Measurements from ENCODE around the gene TWIST1.

Gene TWIST1

DNA sequence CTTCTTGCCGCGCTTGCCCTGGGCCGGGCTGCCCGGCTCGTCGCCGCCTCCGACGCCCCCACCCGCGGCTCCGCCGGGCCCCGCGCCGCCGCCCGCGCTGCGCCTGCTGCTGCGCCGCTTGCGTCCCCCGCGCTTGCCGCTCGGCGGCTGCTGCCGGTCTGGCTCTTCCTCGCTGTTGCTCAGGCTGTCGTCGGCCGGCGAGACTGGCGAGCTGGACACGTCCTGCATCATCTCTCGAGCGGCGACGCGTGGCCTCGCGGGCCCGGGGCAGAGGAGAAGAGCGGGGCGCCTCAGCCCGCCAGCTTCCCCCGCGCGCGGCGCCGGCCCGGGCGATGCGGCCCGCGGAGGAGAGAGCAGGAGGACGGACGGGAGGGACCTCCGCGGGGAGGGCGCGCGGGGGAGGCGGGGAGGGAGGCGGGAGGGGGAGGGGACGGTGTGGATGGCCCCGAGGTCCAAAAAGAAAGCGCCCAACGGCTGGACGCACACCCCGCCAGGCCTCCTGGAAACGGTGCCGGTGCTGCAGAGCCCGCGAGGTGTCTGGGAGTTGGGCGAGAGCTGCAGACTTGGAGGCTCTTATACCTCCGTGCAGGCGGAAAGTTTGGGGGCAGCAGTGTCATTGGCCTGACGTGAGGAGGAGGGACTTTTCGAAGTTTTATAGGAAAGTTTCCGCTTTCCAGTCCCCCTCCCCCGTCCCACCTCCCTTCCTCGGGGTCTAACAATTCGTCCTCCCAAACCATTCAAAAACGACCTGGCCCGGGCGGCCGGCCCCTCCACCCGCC is at the start of gene TWIST1:
TSS of gene TWIST1 (minus strand) at position 546 of the 779 bp plus-strand sequence. CDS start at position 231, 315 bp downstream.
- peak; percentile 93 for DNase-seq (ENCODE audit: low spot score)

DNA sequence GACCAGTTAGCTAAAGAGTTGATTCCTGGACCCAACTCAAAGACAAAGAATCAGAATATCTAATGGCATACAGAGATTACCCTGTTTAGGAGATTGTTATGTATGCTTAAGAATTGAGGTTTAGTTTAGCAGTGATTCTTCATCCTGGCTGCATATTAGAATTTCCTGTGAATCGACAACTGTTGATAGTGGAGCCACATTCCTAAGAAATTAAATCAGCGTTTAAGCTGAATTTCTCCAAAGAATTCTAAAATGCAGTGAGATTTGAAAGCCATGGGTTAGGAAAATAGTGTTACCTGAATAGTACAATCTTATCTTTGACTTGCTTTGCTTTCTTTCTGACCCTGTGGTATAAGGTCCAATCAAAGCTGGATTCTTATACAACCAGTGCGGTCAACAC is 44.2 kb upstream of the TWIST1 start:
- DNase-seq (ENCODE audit: low spot score) = no peak

DNA sequence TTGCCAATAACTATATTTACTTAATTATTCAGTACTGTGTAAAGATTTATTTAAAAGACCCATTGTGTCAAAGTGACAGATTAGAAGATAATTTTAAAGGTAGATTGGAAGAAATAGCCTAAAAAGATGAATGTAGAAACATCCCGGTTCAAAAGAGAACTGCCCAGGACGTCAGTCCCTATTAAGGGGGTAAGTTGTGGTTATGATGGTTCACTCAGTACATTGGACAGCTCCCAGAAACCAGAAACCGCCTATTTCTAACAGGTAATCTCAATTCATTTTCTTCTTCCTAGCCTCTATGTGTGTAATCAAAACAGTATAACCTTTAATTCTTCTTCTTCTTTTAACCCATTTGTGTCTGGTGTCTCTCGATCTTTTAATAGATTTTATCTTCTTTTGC is 29.3 kb upstream of the TWIST1 start:
- no peak for DNase-seq (ENCODE audit: low spot score)

DNA sequence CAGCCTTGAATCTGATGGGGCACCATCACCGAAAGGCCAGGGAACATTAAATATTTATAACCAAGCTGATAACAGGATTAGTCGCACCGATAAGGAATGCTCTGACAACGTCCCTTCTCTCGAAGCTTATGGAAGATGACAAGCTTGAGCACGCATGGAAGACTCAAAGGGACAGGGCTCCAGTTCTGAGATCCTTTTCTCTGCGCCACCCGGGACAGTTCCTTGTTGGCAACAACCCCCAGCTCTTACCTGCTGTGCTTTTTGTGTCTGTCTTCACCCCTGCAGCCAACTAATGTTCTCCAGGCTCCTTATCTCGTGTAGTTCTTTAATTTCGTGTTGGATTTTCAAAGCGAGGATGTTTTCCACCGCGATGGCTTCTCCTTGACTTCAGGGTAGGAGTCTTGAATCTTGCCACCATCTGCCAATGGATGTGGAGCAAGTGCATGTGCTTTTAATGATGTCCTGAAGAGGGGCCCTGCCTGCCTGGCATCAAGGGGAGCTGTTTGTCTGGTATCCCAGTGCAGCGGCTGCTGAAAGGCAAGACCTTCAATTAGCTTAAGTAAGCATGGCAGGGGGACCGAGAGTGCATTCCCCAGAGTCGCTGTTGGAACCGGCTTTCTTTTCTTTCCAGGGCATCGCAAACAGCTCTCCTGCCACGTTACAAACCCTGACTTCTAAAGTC is 28.1 kb upstream of the TWIST1 start:
- no peak for DNase-seq (ENCODE audit: low spot score)

DNA sequence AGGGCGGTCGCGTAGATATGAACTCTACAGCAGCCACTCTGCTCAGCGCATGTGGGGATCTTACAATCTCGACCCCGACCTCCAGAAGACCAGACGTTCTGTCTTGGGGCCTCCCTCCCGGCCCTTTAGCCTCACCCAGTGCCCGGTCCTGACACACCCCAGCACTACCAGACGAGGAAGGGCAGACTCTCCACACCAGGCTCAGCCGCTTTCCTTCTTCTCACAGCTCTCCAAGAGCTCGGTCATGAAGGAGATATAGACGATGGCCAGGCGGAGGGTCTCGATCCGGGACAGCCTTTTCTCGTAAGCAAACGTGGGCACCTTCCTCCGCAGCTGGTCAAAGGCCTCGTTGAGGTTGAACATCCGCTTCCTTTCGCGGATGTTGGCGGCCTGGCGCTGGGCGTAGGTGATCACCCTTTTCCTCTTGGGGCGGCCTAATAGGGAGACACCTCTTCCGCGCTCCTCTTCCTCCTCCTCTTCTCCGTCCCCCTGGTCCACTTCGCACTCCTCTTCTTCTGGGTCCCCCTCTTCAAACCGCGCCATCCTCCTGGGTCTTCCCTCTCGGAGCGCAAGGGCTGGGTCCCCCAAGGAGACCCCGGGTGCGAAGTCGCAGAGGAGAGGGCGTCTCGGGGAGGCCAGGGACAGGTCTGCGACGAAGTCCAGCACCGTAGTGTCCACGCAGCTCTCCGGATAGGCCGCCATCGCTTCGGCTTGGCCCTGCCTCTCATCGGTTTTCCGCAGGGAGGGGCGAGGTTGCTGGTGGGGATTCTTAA is 27.4 kb upstream of the TWIST1 start, which contains the start of gene FERD3L:
TSS of gene FERD3L (minus strand) at position 761 of the 773 bp plus-strand sequence. CDS start at position 702, 59 bp downstream.
- DNase-seq (ENCODE audit: low spot score) = peak; percentile 59

DNA sequence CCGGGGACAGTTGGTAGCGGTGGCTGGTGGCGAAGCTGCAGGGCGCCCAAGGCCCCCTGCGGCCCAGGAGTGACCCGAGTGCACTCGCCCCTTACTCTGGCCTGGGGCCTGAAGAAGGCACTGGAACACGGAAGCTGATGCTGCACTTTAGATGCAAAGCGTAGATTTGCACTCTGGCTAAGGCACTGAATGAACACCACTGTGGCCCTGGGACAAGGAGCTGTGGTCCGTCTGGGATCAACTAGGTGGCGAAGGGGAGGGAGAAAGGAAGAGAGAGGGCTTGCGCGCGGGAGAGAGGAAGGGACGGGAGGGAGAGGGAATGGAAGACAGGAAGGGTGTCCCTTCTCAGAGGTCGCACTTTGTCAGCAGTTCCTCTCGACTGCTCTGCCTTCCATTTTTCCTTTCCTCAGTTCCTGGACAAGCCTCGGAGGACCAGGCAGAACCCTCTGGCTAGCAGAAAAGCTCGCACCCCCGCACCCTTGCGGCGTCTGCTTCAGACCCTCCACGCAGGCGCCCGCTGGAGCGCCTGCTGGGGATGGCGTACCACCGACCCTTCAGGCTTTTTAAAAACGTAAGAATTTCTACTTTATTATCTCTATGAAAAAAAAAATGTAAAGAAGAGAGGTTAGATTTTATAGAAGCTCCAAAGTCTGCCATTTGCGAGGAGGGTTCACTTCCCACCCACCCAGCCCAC is 26.6 kb upstream of the TWIST1 start:
- DNase-seq (ENCODE audit: low spot score) = peak; percentile 40

DNA sequence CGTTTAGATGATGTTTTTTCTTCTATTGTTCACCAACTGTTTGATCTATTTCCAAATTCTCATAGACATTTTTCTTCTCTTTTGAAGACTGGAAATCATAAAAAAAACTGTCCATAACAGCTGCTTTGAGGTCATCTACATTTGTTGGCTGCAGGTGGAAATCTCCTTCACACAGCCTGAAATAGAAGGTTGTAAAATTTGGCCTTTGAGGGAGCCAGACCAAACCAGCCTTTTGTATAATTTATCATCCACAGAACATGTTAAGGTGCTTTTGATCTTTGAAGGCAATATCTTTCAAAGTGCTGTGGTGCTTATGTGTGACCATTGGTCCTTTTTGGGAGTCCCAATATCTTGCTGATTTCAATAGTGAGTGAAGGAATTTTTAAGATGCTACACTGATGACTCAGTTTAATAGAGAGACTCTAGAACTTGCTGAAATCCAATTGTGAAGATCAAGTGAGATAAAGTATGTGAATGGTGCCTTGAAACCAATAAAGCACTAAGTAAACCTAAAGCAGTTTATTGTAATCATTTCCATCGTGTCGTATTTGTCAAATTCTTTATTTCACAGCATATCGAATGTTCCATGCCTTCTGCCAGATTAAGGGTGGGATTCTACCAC is 22.4 kb upstream of the TWIST1 start:
- DNase-seq (ENCODE audit: low spot score) = no peak

DNA sequence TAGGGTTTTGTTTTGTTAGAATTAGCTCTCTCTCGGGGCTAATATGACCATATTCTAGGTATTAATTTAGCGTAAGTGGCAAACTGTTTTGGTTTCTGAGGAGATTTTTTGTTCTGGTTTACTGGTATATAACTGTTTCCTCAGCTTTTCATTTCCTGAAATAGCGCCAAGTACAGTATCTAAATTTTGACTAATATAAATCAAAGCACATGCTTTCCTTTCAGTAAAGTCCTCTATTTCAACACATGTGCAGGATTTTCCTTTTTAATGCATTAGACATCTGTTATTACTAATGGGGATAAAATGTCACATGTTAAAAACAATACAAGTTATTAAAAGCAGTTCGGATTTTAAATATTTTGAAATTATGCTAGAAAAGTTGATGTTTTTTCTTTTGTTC is 16.4 kb upstream of the TWIST1 start:
- DNase-seq (ENCODE audit: low spot score) = no peak

DNA sequence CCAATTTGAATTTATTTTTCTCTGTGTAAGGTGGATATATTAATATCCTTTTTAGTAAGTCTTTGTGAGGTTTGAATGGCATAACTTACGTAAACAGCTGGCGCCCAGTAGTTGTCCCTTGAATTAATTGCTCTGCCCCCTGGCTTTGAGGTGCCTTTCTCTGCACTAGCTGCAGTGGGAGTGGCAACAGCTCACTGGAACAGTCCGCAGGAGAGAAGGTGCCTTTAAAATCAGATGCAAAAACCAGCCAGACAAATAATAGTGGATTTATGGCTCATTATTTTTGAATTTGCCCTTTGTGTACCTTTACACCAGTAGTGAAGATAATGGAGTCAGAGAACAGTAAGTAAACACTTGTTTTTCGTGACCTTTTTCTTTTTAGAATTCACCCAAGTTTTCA is 16.0 kb upstream of the TWIST1 start:
- DNase-seq (ENCODE audit: low spot score) = no peak

DNA sequence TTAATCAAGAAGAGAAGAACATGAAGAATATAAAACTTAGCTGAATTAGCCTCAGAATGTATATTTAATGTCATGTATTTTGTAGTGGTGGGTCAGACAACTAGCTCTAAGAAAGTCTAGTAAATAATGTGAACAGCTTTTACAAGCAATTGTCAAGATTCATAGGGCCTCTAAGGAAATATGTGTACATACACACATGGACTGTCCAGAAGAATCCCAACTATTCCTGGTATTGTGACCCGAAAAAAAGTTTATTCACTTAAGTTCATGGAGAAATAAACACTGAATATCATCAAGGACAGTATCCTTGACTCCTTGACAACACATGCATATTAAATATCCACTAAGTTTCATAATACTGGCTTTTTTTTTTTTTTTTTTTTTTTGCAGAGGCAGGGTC is 11.4 kb upstream of the TWIST1 start:
- DNase-seq (ENCODE audit: low spot score) = no peak

DNA sequence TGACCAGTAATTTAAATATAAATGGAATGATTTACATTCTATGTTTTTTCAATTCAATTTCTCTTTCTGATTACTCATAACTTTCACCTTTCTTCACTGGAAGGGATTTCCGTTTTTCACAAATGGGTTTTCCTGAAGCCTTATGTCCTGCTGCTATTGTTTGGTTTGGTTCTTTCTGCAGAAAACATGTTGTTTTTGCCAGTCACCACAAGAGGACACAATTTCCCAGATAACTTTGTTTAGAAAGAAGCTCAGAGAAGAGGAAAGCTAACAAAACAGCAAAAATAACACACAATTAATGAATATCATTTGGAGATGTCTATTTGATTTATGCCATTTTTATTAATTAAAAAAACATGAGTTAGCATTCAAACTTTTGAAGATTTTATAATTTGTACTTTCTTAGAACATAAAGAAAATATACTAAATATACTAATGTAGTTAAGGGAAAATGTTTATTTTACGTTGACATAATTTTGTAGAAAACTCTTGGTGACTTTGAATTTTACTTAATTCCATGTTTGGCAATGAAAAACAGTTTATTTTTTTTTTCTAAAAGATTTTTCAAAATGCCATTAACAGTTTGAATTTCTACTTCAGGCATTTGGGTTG is 4.6 kb upstream of the TWIST1 start:
- DNase-seq (ENCODE audit: low spot score) = no peak

DNA sequence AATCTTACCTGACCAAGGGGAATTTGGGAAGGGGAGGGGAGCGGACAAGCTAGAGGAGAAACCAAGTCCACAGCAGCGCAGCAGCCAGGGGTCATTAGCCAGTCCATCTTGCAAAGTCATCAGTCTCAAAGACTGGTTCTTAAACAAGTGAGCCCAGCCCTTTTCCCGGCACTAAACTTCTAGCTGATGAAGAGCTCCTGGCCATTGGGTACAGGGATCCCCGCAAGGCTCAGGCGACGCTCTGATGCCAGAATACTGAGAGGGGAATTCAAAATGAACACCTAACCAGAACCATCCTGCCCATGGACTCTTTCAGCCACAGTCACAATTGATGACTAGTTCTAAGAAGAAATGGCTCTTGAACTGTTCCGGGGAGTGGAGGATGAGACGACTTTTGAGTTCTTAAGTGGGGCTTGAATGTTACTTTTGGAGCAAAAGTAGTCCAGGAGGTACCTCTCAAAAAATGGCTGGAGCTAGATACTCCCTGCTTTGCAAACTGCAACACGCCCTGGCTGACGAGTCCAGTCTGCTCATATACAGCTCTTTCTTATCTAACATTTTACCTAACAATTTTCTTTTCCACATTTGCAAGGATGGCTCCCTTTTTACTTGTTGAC is 2.5 kb upstream of the TWIST1 start:
- DNase-seq (ENCODE audit: low spot score) = no peak

DNA sequence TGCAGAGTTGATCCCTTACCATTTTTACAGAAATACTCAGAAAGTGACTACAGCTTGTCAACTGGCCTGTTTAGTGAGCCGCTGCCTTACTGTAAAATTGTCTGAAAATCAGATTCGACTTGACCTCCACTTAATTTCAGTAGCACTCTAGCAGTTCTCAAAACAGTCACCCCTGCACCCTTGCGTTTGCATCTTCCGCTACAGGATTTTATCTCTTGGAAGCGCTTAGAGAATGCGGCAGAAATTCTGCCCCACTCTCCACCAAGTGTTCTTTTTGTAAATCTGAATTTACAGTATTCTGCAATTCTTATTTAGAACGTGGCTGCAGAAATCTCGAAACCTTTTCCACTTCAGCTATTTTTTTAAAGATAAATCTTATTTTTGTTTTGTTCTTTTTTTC is 1.9 kb upstream of the TWIST1 start:
- no peak for DNase-seq (ENCODE audit: low spot score)

DNA sequence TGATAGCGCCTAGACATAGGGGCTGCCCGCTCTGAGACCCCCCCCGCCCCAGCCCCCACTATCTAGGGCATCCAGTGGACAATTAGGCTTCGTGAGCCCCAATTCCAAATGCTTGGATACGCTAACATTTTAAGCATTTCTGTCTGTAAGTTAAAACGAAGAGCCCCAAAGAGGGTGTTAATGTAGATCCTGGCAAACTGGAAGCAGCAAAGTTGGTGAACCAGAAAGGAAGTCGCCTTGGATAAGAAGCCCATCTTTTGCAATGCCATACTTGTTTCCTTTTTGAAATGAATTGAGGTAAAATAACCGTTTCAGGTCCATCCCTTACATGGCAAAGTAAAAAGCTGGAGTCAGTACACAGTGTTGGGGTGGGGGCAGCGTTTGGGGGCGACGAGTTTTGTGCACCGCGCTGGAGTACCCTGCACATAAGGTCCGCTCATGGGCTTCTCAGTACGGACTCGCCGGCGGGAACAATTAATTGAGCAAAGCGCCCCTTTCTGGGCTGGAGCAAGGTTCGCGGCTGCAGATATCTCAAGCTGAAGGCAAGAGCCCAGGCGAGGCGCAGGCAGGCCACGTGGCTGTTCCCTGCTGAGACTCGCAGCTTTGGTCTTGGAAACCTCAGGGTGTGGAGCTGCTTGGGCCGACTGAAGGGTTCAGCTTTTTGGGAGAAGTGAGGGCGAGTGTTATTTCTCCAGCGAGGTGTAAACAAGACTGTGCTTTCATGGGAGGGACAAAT is 1.4 kb upstream of the TWIST1 start:
- DNase-seq (ENCODE audit: low spot score) = peak; percentile 47

DNA sequence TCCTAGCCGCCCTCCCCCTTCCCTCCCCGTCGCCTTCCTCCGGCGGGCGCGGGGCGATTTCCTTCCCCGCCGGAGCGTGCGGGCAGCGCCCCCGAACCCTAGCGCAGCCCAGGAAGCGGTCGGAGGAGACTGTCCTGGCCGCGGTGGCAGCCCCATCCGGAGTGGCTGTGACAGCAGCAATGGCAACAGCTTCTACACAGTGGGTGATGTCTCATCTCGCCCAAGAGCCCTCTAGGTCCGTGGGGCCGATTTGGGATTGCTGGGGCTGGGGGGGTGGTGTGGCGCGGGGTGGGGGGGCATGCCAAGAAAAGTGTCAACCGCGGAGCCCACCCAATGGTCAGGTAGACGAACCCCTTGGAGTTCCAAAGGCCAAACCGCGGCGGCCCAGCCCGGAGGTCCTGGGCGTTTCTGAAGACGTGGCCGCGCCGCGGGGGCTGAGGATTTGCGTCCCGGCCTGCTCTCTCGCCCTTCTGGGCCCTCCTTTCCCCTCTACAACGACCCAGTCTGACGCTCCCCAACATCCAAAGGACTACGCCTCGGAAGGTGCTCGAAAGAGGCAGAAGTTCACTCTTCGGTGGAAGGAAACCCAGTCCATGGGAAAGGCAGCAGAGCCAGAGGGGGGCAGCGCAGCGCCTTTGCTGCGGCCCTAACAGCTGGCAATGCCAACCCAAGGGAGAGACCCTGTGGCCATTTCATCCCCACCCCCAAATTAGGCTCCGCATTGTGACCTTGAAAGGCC is 603 bp upstream of the TWIST1 start:
- DNase-seq (ENCODE audit: low spot score) = peak; percentile 34

DNA sequence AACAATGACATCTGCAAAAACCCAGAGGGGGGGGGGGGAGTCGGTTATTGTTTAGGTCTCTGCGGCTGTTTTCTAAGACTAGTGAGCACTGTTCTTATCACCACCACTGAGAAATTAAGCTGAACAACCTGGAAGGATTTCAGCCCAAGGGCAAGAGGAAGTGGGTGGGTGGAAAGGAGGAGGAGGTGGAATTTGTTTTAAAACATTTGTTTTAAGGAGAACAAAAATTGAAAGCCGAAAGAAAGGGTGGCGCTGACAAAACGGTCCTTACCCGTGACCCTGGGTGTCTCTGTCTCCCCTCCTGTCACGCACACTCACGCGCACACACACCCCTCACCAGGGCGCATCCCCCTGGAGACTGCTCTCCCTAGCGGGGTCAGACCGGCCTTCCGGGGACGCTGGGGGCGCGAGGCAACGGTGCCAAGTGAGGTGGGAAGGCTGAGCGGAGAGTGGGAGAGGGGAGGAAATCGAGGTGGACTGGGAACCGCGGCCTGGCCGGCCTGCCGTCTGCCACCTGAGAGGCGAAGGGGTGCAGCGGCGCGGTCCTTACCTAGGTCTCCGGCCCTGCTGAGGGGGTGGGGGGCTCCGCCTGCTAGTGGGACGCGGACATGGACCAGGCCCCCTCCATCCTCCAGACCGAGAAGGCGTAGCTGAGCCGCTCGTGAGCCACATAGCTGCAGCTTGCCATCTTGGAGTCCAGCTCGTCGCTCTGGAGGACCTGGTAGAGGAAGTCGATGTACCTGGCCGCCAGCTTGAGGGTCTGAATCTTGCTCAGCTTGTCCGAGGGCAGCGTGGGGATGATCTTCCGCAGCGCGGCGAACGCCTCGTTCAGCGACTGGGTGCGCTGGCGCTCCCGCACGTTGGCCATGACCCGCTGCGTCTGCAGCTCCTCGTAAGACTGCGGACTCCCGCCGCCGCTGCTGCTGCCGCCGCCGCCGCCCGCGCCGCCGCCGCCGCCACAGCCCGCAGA is 1.0 kb downstream of the TWIST1 start:
- no peak for DNase-seq (ENCODE audit: low spot score)

DNA sequence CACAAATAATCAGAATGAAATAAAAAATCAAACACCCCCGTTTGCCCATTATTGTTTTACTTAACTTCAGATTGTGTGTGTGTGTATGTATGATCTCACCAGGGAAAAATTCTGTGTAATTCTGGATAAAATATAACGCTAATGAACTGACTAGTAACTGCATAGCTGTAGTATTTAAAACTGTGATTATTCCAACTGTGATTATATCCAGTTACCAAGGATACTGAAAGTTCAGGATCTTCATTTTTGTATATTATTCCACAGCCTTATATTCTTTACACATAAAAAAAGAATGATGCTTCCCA is 2.9 kb downstream of the TWIST1 start:
- no peak for DNase-seq (ENCODE audit: low spot score)

DNA sequence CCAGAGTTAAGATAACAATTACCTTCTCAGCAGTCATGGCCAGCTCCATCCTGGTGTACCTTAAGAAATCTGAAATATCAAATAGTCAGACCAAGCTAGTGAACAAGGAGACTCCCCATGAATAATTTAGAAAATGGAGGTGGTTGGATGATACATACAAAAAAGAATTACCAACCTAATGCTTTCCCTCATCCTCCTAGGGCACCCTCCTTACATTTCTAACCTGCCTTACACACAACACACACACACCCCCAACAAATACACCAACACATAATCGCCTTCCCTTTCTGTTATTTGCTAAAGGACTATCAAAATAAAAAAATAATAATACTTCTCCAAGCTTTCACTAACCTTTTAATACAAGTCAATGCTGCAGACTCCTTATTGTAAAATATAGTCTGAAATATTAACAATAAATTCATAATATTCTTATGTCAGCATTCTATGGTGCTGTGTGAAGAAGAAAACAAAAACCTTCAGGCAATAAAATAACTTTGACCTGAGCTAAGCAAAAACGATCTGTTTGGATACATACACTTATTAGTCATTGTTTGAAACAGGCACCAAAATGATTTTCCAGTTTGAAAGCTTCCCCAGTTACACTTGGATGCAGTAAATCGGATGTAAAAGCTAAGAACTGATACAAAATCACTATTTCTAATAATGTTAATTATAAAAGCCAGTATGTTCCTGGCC is 3.4 kb downstream of the TWIST1 start:
- DNase-seq (ENCODE audit: low spot score) = no peak
